Measurements from ENCODE around the gene CDH12.
"Not testable (repeated sequence)": the region's sequence is repeated elsewhere in the genome, so short reads cannot be mapped to it uniquely, and the experiment has no call there.

CDH12 gene

DNA sequence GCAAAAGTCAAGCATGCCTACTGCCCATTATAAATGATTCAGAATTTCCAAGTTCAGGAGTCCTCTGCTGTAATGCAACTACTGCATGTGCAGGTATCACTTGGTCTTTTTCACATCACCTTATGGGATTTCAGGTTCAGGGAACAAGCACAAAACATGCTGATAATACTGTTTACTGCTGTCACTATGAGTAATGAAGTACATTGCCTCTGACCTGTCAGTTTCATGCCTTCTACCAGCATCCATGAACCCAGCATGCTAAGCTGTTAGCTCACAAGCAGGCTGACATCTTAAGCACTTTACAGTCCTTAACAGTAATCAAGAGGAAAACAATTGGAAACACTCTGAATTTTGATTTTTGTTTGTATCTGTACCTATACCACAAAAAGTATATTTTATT, 743.8 kb downstream of the CDH12 start:
- no peak for DNase-seq

DNA sequence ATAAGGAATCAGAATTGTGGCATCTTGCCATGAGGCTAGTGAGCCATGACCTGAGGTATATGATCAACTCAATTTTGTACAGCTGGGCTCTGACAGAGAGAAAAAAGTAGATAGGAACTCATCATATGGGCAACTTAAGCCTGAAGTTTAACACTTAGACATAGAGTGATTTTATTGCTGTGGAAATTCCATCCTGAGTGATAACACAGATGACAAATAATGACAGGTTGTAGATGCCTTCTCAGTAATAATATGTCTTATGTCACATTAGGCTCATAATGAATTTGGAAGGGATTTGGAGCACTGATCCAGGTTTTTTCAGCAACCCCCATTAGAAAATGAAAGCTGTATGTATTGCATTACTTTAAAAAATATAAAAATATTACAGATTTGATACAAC, 744.6 kb downstream of the CDH12 start:
- no peak for DNase-seq

DNA sequence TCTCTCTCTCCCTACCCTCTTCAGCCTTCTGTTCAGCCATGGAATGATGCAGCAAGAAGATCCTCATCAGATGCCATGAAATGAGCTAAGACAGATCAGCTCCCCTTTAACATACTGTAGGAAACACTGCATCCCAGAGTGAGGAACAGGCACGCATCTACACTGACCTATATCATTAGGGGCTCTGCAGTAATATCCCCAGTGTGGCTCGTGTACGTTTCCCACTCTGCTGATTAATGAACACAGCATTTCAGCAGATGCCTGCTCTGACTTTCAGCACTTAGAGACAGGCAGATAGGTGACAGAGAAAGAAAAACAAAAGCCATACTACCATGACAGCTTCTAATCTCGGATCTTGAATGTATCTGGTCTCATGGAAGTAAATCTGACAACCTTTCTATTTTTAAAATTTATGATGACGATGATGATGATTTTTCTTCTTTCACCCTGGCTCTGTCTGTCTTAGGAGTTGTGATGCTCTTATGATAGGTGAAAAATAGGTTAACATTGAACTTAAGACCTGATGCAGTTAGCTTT, 750.3 kb downstream of the CDH12 start:
- DNase-seq = no peak

DNA sequence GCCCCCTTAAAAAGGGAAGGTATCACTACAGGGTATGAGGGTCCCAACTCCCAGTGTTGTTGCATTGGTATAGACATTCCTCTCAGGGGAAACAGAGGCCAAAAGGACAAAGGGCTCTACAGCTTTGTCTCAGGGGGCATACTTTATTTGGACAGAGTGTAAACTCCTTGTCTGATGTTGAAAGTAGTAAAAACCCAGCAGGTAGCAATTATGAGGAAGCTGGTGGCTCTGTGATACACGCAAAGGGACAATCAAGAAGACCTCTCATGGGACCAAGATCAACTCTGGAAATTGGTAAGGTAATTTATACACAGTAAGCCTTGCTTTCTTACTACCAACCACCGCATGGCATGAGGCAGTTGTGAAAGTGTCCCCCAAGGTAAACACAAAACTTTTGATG, 764.6 kb downstream of the CDH12 start:
- no peak for DNase-seq

DNA sequence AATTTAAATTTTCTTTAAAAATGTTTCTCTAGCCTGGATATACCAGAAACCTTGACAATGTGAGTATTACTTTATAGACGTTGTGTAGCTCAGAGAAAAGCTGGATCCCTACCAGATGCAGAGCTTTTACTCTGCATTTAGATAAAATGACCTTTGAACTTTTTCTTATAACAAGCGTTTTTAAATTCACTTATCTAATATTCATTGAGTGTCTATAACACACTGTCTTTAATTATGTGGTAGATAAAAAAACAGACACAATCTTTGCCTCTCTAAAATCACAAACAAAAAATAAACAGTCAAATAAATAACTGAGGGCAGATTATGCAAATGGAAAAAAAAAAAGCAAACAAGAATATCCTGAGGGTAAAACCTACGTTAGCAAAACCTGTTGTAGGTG, 773.6 kb downstream of the CDH12 start:
- no peak for DNase-seq

DNA sequence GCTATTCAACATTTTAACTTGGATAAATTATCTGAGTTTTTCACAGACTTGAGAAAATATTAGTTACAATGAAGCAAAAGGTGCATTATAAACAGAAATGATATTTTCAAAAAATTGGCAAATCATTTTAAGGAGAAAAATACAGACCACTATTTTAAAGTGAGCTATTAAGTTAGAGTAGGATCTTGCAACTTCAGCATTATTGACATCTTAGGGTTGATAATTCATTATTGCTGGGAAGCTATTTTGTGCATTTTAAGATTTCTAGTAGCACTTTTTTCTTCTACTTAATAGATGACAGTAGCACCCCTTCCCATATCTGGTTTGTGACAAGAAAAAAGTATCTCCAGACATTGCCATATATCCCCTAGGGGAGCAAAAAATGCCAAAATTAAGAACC, 774.1 kb downstream of the CDH12 start:
- DNase-seq = no peak

DNA sequence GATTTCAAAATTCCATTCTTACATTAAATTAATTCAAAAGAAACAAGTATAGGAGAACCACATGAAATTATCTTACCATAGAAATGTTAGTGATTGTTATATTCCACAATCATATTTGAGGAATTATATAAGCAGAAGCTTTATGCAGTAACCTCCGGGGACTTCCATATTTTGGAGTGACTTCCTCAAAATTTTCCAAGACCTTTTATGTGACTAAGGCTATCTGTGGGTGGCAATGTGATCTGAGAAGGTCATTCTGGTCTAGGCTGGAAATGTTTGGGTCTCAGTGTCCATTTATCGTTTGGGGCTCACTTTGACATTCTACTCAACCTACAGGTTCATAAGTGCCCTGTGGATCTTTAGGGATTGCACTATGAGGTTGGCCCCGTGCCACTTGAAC, 776.6 kb downstream of the CDH12 start:
- no peak for DNase-seq

DNA sequence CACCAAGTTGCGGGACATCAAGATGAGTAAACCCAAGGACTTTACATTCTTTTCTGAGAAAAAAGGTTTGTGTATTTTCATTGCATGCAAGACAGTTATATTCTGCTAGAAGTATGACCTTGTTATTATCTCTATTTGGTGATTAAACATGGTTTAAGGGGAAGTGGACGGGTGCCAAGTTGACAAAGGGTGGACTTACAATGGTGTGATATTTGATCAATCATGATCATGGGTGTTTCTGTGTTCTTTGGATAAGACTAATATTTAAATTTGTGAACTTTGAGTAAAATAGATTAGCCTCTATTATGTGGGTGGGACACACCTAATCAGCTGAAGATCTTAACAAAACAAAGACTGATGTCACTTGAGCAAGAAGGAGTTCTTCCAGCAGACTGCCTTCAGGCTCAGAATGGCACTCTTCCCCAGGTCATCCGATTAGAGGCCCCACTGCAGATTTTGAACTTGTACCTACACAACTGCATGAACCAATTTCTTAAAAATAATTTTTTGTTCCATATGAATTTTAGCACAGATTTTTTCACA, 782.9 kb downstream of the CDH12 start:
- DNase-seq = no peak

DNA sequence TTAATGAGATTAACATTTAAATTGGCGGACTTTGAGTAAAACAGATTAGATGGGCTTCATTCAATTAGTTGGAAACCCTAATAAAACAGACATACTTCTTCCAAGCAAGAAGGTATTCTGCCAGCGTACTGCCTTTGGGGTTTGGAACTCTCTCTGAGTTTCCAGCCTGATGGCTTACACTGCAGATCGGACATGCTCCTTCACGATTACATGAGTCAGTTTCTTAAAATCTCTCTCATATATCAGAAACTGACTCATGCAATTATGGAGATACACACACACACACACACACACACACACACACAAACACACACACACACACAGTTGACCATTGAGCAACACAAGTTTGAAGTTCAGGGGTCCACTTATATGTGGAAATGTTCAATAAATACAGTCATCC, 789.4 kb downstream of the CDH12 start:
- DNase-seq = no peak

DNA sequence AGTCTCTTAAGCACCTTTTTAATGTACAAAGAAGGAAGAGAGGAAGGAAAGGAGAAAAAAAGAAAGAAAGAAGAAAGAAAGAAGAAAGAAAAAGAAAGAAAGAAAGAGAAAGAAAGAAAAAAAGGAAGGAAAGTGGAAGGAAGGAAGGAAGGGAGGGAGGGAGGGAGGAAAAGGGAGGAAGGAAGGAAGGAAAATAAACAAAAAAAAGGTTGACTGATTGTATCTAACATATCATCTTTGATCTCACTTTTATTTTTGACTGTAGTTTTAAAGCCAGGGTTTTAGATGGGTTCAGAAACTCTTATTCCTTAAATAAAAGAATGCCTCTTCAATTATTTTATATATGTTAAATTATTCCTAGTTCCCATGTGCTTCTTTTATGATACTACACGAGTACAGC, 794.5 kb downstream of the CDH12 start:
- DNase-seq = no peak

DNA sequence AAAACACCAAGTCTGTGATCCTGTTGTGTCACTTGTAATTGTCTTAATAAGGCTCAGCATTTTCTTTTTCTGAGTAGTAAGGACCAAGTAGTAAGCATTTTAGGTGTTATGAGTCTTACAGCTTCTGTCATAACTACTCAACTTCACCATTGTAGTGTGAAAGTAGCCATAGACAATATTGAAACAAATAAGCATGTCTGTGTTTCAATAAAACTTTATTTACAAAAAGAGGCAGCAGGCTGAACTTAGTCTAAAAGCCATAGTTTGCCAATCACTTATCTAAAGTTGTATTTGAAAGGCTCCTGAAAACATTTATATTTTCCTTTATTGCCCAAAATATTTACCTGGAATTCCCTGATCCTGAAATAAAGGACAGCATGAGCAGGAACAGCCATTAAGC, 796.1 kb downstream of the CDH12 start:
- DNase-seq = no peak

DNA sequence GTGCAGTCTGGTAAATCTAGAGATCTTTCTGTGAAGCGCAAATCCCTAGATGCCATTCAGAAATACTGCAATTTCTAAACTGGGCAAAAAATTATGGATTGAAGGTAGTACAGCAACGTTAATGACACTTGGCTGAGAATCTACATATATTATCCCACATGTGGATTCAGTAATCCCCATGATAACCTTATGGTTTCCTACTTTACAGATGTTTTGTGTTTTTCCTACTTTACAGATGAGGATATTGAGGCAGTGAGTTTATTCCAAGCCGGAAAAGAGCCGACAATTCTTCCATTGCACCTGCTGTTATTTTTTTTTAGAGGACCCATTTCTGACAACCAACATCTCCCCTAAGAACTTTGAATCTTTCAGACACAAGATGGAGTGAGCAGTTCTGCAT, 796.5 kb downstream of the CDH12 start:
- DNase-seq = no peak

DNA sequence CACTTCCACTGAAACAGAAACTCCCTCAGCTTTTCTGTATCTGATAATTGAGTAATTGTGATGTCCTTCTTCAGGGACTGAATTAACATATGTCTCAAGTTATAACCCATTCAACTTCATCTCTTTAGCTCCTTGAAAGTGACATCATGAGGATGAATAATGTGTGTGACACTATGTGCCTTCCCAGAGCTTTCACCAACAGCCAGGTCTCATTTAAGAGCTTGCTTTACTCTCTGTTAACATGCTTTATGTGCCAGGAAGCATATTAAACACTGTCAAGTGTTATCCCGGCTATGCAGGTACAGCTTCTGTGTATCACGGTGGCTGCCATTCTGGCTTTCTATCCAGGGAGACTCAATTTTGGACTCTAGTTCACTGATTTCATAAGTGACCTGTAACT, 799.9 kb downstream of the CDH12 start:
- DNase-seq = no peak

DNA sequence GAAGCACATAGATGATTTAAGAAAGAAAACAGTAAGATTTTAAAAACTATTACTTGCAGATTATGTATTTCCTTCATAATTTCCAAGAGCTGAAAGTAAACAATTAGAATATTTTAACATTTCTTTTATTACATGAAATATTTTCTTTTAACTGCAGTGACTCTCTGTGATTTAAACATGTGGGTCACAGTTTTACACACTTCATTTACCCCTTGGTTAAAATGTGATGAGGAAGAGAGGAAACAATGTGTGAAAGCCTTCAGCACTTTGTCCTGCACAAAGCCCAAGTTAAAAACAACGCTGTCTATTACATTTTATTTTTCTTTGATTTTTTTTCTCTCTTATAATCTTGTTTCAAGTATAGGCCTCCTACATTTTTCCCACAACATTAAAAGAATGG, 801.3 kb downstream of the CDH12 start:
- DNase-seq = no peak

DNA sequence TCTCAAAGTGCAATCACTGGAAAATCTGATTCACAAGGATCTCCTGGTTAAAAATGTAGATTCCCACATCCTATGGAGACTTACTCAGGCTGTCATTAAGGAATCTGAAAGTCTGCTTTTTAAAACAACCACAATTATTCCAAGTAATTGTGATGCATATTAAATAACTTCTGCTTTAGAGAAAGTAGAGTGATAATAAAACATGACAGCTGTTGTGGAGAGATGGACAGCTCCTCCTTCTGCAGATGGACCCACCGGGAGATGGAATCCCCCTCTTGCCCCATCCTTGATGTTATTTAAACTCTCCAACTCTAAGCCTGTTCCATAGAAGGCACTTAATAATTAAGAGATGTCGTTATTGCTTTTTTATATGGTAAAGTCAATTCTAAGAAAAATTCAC, 802.2 kb downstream of the CDH12 start:
- no peak for DNase-seq

DNA sequence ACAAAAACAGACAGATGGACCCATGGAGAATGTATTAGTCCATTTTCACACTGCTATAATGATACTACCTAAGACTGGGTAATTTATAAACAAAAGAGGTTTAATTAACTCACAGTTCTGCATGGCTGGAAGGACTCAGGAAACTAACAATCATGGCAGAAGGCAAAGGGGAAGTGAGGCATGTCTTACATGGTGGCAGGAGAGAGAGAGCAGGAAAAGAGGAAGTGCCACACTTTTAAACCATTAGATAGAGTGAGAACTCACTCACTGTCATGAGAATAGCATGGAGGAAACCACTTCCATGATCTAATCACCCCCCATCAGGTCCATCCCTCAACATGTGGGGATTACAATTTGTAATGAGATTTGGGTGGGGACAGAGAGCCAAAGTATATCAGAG, 808.9 kb downstream of the CDH12 start:
- no peak for DNase-seq

DNA sequence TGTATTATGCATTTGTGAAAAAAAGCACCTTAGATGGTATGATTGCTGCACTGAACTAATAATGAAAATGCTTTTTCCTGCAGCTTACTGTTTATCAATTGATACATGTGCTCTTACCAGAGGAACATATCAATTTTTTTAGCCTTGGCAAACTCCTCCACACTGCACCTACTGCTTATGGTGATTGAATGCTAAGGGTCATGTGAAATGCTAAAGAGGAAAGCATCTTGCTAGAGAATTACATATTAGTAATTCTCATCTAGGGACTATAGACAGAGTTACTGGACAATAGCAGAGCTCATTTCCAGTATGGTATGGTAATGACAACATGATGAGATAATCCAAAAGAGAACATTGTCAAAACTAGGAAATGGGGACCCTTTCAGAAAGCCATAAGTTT, 817.1 kb downstream of the CDH12 start:
- DNase-seq = no peak

DNA sequence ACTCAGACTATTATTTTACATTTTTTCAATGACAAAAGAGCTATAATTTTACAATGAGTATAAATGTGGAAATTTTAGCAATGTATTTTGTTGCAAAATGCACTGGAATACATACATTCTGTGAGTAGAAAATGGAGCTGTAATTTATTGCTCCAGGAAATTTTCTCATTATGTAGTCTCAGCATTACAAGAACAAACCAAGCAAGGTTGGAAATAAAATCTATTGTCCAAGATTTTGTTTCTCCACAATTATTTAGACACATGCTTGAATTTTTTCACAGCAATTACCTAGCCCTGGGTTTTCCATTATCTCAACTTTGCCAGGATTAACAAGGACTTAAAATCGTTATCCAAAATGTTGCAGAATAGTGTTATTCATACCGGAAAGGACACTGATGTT, 820.1 kb downstream of the CDH12 start:
- DNase-seq = no peak

DNA sequence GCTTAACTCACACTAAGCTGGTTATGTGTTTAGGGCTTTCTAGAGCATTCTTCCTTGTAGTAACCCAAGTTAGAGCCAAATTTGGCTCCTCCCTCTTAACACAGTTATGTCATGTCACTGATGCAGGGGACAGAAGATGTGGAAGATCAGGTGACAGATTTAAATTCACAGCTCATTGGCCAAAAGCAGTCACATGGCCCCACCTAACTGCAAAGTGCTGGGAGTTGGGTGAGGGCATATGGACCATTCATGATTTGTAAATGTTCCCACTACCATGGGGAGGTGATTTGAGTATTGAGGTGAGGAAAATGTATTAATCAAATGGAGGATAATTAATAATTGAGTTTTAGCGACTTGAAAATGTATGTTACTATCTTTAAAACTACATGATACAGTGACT, 829.4 kb downstream of the CDH12 start:
- DNase-seq = no peak

DNA sequence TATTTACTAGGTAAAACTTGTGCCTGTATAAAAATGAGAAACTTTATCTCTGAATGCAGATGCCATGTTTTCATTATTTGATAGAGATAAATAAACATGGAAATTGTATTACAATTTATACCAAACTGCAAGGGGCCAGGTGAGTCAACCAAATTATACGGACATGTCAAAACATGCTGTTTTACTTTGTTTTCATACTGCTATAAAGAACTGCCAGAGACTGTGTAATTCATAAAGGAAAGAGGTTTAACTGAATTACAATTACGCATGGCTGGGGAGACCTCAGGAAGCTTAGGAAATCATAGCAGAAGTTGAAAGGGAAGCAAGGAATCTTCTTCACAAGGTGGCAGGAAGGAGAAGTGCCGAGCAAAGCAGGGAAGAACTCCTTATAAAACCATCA, 840.3 kb downstream of the CDH12 start:
- DNase-seq = not testable (repeated sequence)

DNA sequence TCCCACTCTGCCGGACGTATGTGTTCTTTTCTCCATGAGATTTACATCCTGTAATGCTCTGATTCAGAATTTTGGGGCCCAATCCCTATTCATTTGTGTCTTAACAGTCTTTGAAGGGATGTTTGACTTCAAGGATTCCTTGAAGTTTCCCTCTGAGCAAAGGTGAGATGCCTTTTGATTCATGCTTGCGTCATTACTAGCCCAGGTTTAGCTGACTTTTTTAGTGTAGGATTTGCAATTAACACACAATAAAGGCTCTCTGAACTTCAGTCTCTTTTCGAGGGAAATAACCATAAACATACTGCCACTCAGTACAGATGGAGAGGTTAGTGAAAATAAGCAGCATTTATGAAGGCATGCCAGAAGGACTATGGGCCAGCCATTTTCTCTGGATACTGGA, 842.3 kb downstream of the CDH12 start:
- not testable (repeated sequence) for DNase-seq

DNA sequence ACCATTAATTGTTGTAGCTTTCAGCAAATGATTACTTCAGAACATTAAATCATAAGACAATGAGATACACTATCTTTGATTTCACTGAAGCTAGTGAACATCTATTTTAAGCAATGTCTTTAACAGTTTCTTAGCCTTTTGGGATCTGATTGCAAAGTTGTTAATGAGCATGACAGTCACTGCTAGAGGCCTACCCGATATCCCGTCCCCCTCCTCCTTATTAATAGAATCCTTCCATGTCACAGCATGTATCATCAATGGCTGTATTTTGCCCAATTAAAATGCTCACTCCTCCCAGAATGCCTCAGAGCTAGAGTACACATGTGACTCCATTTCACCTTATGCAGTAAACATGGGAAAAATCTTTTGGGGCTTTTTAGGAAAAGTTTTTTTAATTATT, 852.0 kb downstream of the CDH12 start:
- DNase-seq = not testable (repeated sequence)

DNA sequence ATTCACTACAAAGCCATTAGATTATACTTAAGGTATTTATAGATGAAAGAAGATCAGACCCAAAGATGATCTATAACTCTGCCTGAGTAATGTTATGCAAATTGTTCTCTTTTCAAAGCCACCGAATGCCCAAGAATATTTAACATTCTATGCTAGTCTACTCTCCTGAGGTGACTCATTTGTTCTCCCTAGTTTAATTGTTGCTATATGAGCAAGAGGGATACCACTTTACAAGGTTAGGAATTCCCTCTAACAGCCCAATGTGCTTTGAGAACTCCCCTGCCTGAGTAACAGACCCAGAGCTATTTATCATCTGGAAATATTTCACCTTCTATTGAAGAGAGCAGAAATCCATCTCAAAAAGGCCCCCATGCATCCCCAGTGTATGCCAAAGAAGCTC, 867.3 kb downstream of the CDH12 start:
- not testable (repeated sequence) for DNase-seq

DNA sequence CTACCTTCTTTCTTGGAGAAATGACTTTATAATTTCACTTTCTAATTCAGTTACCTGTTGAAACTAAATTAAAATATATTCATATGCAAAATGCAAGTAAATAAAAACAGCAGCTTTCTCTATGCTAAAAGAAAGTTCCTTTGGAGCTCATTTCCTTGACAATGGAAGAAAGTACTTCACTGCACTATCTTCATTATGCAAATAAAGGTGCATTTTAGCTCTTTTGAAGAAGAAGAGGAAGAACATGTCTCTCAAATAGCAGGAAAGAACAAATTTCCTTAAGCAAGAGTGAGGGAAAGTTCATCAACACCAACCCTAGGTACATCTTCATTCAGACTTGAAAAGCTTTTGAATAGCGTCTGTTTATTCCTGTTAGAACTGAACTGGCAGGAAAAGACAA, 901.6 kb downstream of the CDH12 start:
- DNase-seq = not testable (repeated sequence)

DNA sequence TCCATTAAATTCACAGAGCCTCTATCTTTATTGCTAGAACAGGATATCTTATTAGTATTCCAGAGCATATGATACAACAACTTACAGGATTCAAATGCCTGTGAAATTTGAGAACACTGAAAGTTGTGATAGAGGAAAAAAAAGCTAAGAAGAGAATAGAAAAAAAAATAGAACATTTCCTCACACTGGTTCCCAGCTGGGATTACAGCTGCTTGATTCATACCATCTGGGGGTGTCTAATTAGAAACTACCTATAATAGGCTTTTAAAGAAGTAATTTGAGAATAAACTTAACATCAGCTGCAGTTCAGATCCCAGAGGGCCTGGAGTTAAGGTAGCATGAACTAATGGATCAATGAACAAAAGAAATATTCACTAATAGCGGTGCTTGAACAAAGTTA, 922.0 kb downstream of the CDH12 start:
- no peak for DNase-seq

All from T-helper 2 cell (primary cell).